Fibroblast of skin of scalp (primary cell): ENCODE data around the gene MYG1.
"Not testable (repeated sequence)": the region's sequence is repeated elsewhere in the genome, so short reads cannot be mapped to it uniquely, and the experiment has no call there.

Experiments used
- DNase-seq: peaks from one replicate; pipeline ENCODE4 v3.0.0-alpha.2; 2013

The MYG1 gene

GRCh38 chr12:53287741-53288216 is 11.7 kb upstream of the MYG1 start:
- peak; percentile 60 for DNase-seq

GRCh38 chr12:53288322-53288721 is 11.2 kb upstream of the MYG1 start:
- DNase-seq = no peak

- DNase-seq = no peak
Measured at GRCh38 chr12:53289891-53290290, 9.6 kb upstream of the MYG1 start.

GRCh38 chr12:53290661-53291060 is 8.8 kb upstream of the MYG1 start:
- no peak for DNase-seq

GRCh38 chr12:53292426-53292825 is 7.1 kb upstream of the MYG1 start:
- DNase-seq = no peak

GRCh38 chr12:53295070-53295890 is 4.2 kb upstream of the MYG1 start, which contains the start of gene PFDN5:
Gene PFDN5, plus strand, starts transcription at chr12:53295542. Its CDS starts 26 bp downstream, at chr12:53295568.
- peak; percentile 88 for DNase-seq

- DNase-seq = no peak
Measured at GRCh38 chr12:53295891-53296219, 3.6 kb upstream of the MYG1 start.

GRCh38 chr12:53297106-53297505 is 2.4 kb upstream of the MYG1 start:
- not testable (repeated sequence) for DNase-seq

GRCh38 chr12:53298164-53298563 is 1.3 kb upstream of the MYG1 start:
- peak; percentile 76 for DNase-seq

- DNase-seq = peak; percentile 71
Measured at GRCh38 chr12:53299101-53299453, 418 bp upstream of the MYG1 start.

GRCh38 chr12:53300187-53300586 is 692 bp downstream of the MYG1 start:
- DNase-seq = peak; percentile 21

- no peak for DNase-seq
Measured at GRCh38 chr12:53302903-53303302, 3.4 kb downstream of the MYG1 start.

- no peak for DNase-seq
Measured at GRCh38 chr12:53306826-53307225, 7.3 kb downstream of the MYG1 start.

- no peak for DNase-seq
Measured at GRCh38 chr12:53308276-53308675, 8.8 kb downstream of the MYG1 start.

GRCh38 chr12:53313996-53314395 is 14.5 kb downstream of the MYG1 start:
- no peak for DNase-seq

- DNase-seq = no peak
Measured at GRCh38 chr12:53320352-53321195, 21.1 kb downstream of the MYG1 start.

GRCh38 chr12:53324113-53324778 is 24.8 kb downstream of the MYG1 start:
- no peak for DNase-seq

GRCh38 chr12:53324779-53325510 is 25.4 kb downstream of the MYG1 start:
- peak; percentile 92 for DNase-seq

- no peak for DNase-seq
Measured at GRCh38 chr12:53325511-53326061, 26.1 kb downstream of the MYG1 start.

GRCh38 chr12:53326460-53327185 is 27.1 kb downstream of the MYG1 start:
- no peak for DNase-seq

- DNase-seq = no peak
Measured at GRCh38 chr12:53327435-53328042, 28.0 kb downstream of the MYG1 start.
